Endothelial cell of umbilical vein (primary cell): ENCODE results near the gene SEMA3G.

Experiments
- EZH2 ChIP-seq: IDR thresholded peaks from 2 replicates; pipeline ENCODE4 v1.6.1; 2012; ENCODE audit warnings: borderline replicate concordance, low read depth, mild to moderate bottlenecking, moderate library complexity, low read length, inconsistent platforms; ENCODE audit not compliant: severe bottlenecking
- FOS ChIP-seq: IDR thresholded peaks from 2 replicates; pipeline ENCODE4 v1.6.1; 2011; ENCODE audit warnings: mild to moderate bottlenecking, low read length, moderate library complexity, borderline replicate concordance; ENCODE audit not compliant: insufficient read depth
- GATA2 ChIP-seq: IDR thresholded peaks from 2 replicates; pipeline ENCODE4 v1.7.0; 2011; ENCODE audit warnings: low read depth, mild to moderate bottlenecking, moderate library complexity, mixed read lengths, low read length; ENCODE audit not compliant: insufficient read length, insufficient read depth
- JUN ChIP-seq: IDR thresholded peaks from 2 replicates; pipeline ENCODE4 v1.6.1; 2011; ENCODE audit warnings: borderline replicate concordance, low read depth; ENCODE audit not compliant: insufficient read length, insufficient read depth
- MYC ChIP-seq: IDR thresholded peaks from one replicate; pipeline ENCODE4 v1.6.1; 2011; ENCODE audit warnings: mild to moderate bottlenecking, low read depth, low read length
- POLR2A ChIP-seq: IDR thresholded peaks from 2 replicates; pipeline ENCODE4 v1.6.1; 2012; ENCODE audit warnings: low read depth, mild to moderate bottlenecking, control low read depth, low read length
- POLR2AphosphoS5 ChIP-seq: IDR thresholded peaks from 2 replicates; pipeline ENCODE4 v1.6.1; 2012; ENCODE audit warnings: low read depth, mild to moderate bottlenecking, control low read depth, low read length, moderate library complexity; ENCODE audit not compliant: insufficient read depth
- TF ChIP-seq, protein P1 (sequence below), 2 donors: IDR thresholded peaks; 1 replicate in 1 of 2; 2 replicates in 1 of 2; pipeline ENCODE4 v1.5.1; 2011; ENCODE audit warnings: low read length in 2 of 2, mild to moderate bottlenecking in 2 of 2, moderate library complexity in 2 of 2, control low read depth in 1 of 2, inconsistent platforms in 1 of 2, low read depth in 1 of 2; ENCODE audit not compliant: insufficient read depth in 1 of 2; ENCODE audit errors: extremely low read depth in 1 of 2
- TF ChIP-seq, protein P2 (sequence below): IDR thresholded peaks from 2 replicates; pipeline ENCODE4 v1.6.1; 2011; ENCODE audit not compliant: insufficient read depth, insufficient read length

- TF ChIP-seq, protein P1, sequence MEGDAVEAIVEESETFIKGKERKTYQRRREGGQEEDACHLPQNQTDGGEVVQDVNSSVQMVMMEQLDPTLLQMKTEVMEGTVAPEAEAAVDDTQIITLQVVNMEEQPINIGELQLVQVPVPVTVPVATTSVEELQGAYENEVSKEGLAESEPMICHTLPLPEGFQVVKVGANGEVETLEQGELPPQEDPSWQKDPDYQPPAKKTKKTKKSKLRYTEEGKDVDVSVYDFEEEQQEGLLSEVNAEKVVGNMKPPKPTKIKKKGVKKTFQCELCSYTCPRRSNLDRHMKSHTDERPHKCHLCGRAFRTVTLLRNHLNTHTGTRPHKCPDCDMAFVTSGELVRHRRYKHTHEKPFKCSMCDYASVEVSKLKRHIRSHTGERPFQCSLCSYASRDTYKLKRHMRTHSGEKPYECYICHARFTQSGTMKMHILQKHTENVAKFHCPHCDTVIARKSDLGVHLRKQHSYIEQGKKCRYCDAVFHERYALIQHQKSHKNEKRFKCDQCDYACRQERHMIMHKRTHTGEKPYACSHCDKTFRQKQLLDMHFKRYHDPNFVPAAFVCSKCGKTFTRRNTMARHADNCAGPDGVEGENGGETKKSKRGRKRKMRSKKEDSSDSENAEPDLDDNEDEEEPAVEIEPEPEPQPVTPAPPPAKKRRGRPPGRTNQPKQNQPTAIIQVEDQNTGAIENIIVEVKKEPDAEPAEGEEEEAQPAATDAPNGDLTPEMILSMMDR (IDR thresholded peaks at IDR 0.05; ENCODE audit: extremely low read depth in 1 of 2, insufficient read depth in 1 of 2, low read depth in 1 of 2, low read length in 2 of 2) = no peak
- no peak for TF ChIP-seq POLR2AphosphoS5
- TF ChIP-seq, protein P2, sequence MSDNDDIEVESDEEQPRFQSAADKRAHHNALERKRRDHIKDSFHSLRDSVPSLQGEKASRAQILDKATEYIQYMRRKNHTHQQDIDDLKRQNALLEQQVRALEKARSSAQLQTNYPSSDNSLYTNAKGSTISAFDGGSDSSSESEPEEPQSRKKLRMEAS = no peak
- no peak for TF ChIP-seq POLR2A
- no peak for TF ChIP-seq JUN
- no peak for TF ChIP-seq EZH2
- TF ChIP-seq FOS = no peak
- TF ChIP-seq MYC = no peak
- TF ChIP-seq GATA2 = no peak
These were observed 49.5 kb upstream of the SEMA3G start for GRCh38 chr3:52494445-52494844.
